Heart left ventricle (tissue), 16 donors: Measurements from ENCODE around the gene NCEH1. TPM values are rescaled to one million over a fixed set of nuclear protein-coding genes. Genes with fewer than 3 reads are reported as not detected.
A peak's percentile ranks its signal among the peaks of the same experiment; 100 is the strongest.

ENCODE experiments used
- ATAC-seq, 4 donors: fragments of 200-7000 bp; cut with Tn5 transposase; one replicate each; pipeline ENCODE4 v1.9.1; 2020 to 2022; ENCODE audit warnings: moderate library complexity in 4 of 4, mild to moderate bottlenecking in 3 of 4, moderate number of reproducible peaks in 1 of 4
- DNase-seq, 5 donors: peaks; one replicate each; pipeline ENCODE4 v3.0.0-alpha.2; 2020
- H3K27ac ChIP-seq, 12 donors: fragments of 200-600 bp; sonication (generic) in 4 of 12; one replicate each; pipeline versions ENCODE4 v1.5.0 to v1.8.0; 2016 to 2022; ENCODE audit warnings: mild to moderate bottlenecking in 2 of 12
- H3K27me3 ChIP-seq, 9 donors: fragments of 200-600 bp; sonication (generic) in 2 of 9; one replicate each; pipeline versions ENCODE4 v1.5.1 to v1.8.0; 2016 to 2022; ENCODE audit warnings: mild to moderate bottlenecking in 3 of 9
- H3K36me3 ChIP-seq, 9 donors: fragments of 200-600 bp; sonication (generic) in 2 of 9; one replicate each; pipeline versions ENCODE4 v1.5.0 to v1.8.0; 2018 to 2022; ENCODE audit warnings: mild to moderate bottlenecking in 2 of 9
- H3K4me1 ChIP-seq, 12 donors: fragments of 200-600 bp; sonication (generic) in 4 of 12; one replicate each; pipeline versions ENCODE4 v1.5.0 to v1.8.0; 2016 to 2022; ENCODE audit warnings: mild to moderate bottlenecking in 3 of 12
- H3K4me3 ChIP-seq, 12 donors: fragments of 200-600 bp; sonication (generic) in 4 of 12; one replicate each; pipeline versions ENCODE4 v1.5.0 to v1.8.0; 2017 to 2022; ENCODE audit warnings: mild to moderate bottlenecking in 9 of 12, moderate library complexity in 4 of 12
- H3K9me3 ChIP-seq, 12 donors: fragments of 200-600 bp; sonication (generic) in 4 of 12; one replicate each; pipeline versions ENCODE4 v1.5.0 to v1.8.0; 2016 to 2022; ENCODE audit warnings: mild to moderate bottlenecking in 1 of 12
- POLR2A ChIP-seq, 2 donors: fragments of 450-650 bp; IDR thresholded peaks; one replicate each; pipeline ENCODE4 v1.6.1; 2017; ENCODE audit warnings: antibody characterized with exemption in 2 of 2, mild to moderate bottlenecking in 2 of 2, moderate library complexity in 2 of 2
- WGBS, 4 donors: extraction: QIAGEN DNeasy Blood & Tissue Kit in 2 of 4; methylation state at CpG; one replicate each; pipeline versions ENCODE4 v1.1.5 to v1.1.7; 2013 to 2018; 5-methylcytosine and 5-hydroxymethylcytosine counted together
- intact Hi-C, 10 donors: fragments of 100-400 bp; cut with DNase I; formaldehyde crosslinking; loops; one replicate each; pipeline versions ENCODE4 v1.11.1 to v1.14.2; 2022
- polyA plus RNA-seq, 2 donors: library from polyadenylated mRNA; stranded (reverse); fragments of 200-250 nt; gene quantifications; one replicate each; pipeline ENCODE4 v1.2.3, GENCODE V29; 2013
- total RNA-seq, 9 donors: library from RNA; depleted of rRNA in 2 of 9; stranded (reverse); fragments of >200 nt in 2 of 9; fragmentation: NEBNext Ultra II Directional in 3 of 9; extraction: Animal tissue kit (Norgen Biotek cat#: 25700) in 3 of 9; gene quantifications; one replicate each; pipeline versions ENCODE4 v1.1.0 to v1.2.4, GENCODE V29; 2016 to 2023
- TF ChIP-seq, protein P1 (sequence below), 12 donors: fragments of 200-600 bp; sonication (generic) in 4 of 12; IDR thresholded peaks; one replicate each; pipeline versions ENCODE4 v1.5.0 to v1.8.0; 2018 to 2022; ENCODE audit warnings: antibody characterized with exemption in 12 of 12, mild to moderate bottlenecking in 5 of 12
- donor health status: ischemic (EF 13 %, LVEDD 7.1; RV severe dilation, severe dysfunction).
- donor health status: healthy with polysubstance abuse.
- donor health status: DM: no; HTN: yes; CAD: no.
- donor health status: DM: no; HTN: no; CAD: no.
- donor health status: ischemic (EF 25% LVEDD 6.9; RV normal size, moderate dysfunction).
- donor health status: ischemic (EF 25% LVEDD 5.7; RV mildly dilated, moderate dysfunction).
- donor health status: healthy.
- donor health status: DM: yes; HTN: yes; CAD: no.
- donor health status: ischemic (EF 35%, LVEDD 5.7; RV mildly dilated, moderate dysfunction).
- donor health status: nonischemic (EF 11% LVEDD 7.7; RV severe dilation, severe dysfunction).
- donor health status: DM: yes; HTN: yes; CAD: no.
- donor health status: PGD.
- donor health status: ischemic (EF 29% LVEDD 5.4; RV normal size, mild dysfunction).
- donor health status: nonischemic (EF 23%, LVEDD 6.1; RV moderate dilation, normal function).

NCEH1 gene
- total and polyA plus RNA-seq, 11 donors = 10.9 to 72.7 (median 50.1) TPM

DNA sequence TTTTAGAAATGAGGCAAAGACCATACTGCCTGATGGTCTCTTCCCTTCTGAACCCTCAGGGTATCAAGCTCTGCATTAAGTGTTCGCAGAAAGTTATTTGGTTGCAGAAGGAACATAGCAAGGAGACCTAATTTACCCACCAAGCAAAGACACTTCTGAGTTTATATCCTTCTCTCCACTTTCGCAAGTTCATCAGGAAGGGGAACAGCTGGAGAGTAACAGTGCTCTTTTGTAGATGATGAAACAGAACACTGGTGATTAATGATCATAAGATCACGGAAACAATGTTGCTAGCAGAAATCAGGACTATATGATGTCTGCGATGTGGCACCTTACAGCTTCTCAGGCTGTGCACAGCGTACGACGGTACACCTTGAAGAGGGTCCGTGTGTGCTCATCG is 62.1 kb downstream of the NCEH1 start:
- TF ChIP-seq, protein P1, sequence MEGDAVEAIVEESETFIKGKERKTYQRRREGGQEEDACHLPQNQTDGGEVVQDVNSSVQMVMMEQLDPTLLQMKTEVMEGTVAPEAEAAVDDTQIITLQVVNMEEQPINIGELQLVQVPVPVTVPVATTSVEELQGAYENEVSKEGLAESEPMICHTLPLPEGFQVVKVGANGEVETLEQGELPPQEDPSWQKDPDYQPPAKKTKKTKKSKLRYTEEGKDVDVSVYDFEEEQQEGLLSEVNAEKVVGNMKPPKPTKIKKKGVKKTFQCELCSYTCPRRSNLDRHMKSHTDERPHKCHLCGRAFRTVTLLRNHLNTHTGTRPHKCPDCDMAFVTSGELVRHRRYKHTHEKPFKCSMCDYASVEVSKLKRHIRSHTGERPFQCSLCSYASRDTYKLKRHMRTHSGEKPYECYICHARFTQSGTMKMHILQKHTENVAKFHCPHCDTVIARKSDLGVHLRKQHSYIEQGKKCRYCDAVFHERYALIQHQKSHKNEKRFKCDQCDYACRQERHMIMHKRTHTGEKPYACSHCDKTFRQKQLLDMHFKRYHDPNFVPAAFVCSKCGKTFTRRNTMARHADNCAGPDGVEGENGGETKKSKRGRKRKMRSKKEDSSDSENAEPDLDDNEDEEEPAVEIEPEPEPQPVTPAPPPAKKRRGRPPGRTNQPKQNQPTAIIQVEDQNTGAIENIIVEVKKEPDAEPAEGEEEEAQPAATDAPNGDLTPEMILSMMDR (IDR thresholded peaks at IDR 0.05) = no peak
- no peak for TF ChIP-seq POLR2A (IDR thresholded peaks at IDR 0.05)
- H3K4me1 ChIP-seq = peaks cover 0 to 40% (median 19%) of the 10 kb centered on the region in 12 donors
- DNase-seq (no peak), ATAC-seq (peak in 3 of 4 donors; percentile 8 to 34 (median 33))
- H3K9me3 ChIP-seq = no peaks in the 10 kb centered on the region
- no peaks in the 10 kb centered on the region for H3K27me3 ChIP-seq
- 81 to 93% (median 86%) methylated on average over 9 of the region's 9 CpGs for WGBS, 4 donors
- intact Hi-C loops = no loop called here
- H3K4me3 ChIP-seq = no peak overlapping the region
- H3K36me3 ChIP-seq = peaks cover 0 to 19% (median 9%) of the 10 kb centered on the region in 9 donors
- no peak overlapping the region for H3K27ac ChIP-seq

DNA sequence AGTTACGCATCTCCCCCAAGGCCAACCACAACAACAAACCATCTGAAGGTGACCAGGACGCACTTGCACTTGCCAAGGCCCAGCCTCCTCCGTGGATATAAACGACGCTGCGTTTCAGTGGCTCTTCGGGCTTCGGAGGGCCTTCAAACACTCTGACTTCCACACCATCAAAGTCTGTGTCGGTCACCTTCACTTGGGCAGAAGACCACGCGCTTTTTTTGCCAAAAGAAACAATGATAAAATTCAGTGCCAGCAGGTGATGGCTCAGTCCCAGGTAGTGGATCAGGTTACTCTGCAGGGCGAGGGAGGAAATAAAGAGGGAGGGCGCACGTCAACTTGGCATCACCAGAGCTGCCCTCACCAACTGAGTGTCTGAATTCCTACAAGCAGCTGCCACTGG is 63.0 kb downstream of the NCEH1 start:
- Histone ChIP-seq H3K27ac (peak overlapping the region in 7 of 12 donors; percentile 3 to 53 (median 21)), H3K36me3 (peaks cover 0 to 27% (median 17%) of the 10 kb centered on the region in 9 donors), H3K27me3 (no peaks in the 10 kb centered on the region), H3K4me3 (no peak overlapping the region), H3K4me1 (peaks cover 0 to 40% (median 19%) of the 10 kb centered on the region in 12 donors), H3K9me3 (no peaks in the 10 kb centered on the region)
- WGBS, 4 donors = 60 to 77% (median 75%) methylated on average over 14 of the region's 14 CpGs
- intact Hi-C loops = no loop called here
- no peak for TF ChIP-seq POLR2A (IDR thresholded peaks at IDR 0.05)
- TF ChIP-seq, protein P1 (IDR thresholded peaks at IDR 0.05) = no peak
- ATAC-seq = peak; percentile 59 to 78 (median 72)
- peak in 2 of 5 donors; percentile 33 to 41 for DNase-seq

- Histone ChIP-seq H3K9me3 (no peaks in the 10 kb centered on the region), H3K4me3 (no peak overlapping the region), H3K4me1 (peaks cover 0 to 40% (median 19%) of the 10 kb centered on the region in 12 donors), H3K36me3 (peaks cover 0 to 33% (median 20%) of the 10 kb centered on the region in 9 donors), H3K27ac (peak overlapping the region in 4 of 12 donors; percentile 4 to 53 (median 36)), H3K27me3 (no peaks in the 10 kb centered on the region)
- WGBS, 4 donors = 75 to 86% (median 78%) methylated on average over 3 of the region's 3 CpGs
- DNase-seq = no peak
- intact Hi-C loops = no loop called here
- no peak for TF ChIP-seq POLR2A (IDR thresholded peaks at IDR 0.05)
- TF ChIP-seq, protein P1 (IDR thresholded peaks at IDR 0.05) = no peak
- no peak for ATAC-seq
Observed at GRCh38 chr3:172647080-172647479, 63.8 kb downstream of the NCEH1 start.

- no peak overlapping the region for H3K4me3 ChIP-seq
- H3K4me1 ChIP-seq = peaks cover 0 to 40% (median 19%) of the 10 kb centered on the region in 12 donors
- H3K27me3 ChIP-seq = no peaks in the 10 kb centered on the region
- peaks cover 0 to 38% (median 20%) of the 10 kb centered on the region in 9 donors for H3K36me3 ChIP-seq
- intact Hi-C loops = no loop called here
- TF ChIP-seq, protein P1 (IDR thresholded peaks at IDR 0.05) = no peak
- no peak for TF ChIP-seq POLR2A (IDR thresholded peaks at IDR 0.05)
- WGBS, 4 donors = 68 to 83% (median 76%) methylated on average over 5 of the region's 5 CpGs
- peak in 2 of 4 donors; percentile 10 to 29 for ATAC-seq
- H3K9me3 ChIP-seq = no peaks in the 10 kb centered on the region
- no peak overlapping the region for H3K27ac ChIP-seq
- peak in 1 of 5 donors; percentile 27 for DNase-seq
Observed at GRCh38 chr3:172646439-172647015, 64.3 kb downstream of the NCEH1 start.
